DMS 273 treated with DMSO at 0.1 percent for 48 hours (cell line): Measurements from ENCODE around the gene ZBED4.

Experiments used
- DNase-seq: peaks from one replicate; lab custom pipeline; 2025; lab: John Stamatoyannopoulos, UW

ZBED4 gene

GRCh38 chr22:49877642-49878041 is 24.0 kb downstream of the ZBED4 start:
- no peak for DNase-seq

DNA sequence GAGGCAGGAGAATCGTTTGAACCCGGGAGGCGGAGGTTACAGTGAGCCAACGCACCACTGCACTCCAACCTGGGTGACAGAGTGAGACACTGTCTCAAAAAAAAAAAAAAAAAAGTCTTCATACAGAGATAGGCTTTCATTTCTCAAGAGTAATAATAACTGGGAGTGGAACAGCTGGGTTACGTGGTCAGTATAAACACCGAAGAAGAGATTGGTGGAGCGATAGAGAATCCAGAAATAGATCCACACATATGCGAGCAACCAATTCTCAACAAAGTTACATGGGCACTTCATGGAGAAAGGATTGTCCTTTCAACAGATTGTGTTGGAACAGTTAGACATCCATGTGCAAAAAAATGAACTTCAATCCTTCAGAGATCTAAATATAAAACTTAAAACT is 24.6 kb downstream of the ZBED4 start:
- DNase-seq, result no peak

- no peak for DNase-seq
These were observed 26.2 kb downstream of the ZBED4 start for GRCh38 chr22:49879871-49880270.

- no peak for DNase-seq
These were observed 26.6 kb downstream of the ZBED4 start for GRCh38 chr22:49880281-49880680.

DNA sequence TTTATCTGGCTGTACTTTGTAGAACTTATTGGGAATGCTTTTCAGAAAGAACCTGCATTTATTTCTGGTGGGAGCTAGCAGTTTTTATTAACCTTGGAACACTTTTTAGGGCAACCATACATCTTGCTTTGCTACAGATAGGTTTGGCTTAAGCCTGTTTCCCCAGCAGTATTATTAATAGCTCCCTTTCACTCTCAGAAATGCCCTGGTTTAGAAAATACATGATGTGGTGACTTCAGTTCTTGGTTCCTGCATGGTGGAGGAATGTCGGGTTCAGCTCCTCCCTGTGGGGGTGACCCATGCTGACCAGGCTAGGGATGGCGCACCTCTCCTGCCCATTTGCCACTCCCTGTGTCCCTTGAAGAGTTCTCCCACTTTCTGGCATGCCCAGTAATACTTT is 28.2 kb downstream of the ZBED4 start:
- no peak for DNase-seq

DNA sequence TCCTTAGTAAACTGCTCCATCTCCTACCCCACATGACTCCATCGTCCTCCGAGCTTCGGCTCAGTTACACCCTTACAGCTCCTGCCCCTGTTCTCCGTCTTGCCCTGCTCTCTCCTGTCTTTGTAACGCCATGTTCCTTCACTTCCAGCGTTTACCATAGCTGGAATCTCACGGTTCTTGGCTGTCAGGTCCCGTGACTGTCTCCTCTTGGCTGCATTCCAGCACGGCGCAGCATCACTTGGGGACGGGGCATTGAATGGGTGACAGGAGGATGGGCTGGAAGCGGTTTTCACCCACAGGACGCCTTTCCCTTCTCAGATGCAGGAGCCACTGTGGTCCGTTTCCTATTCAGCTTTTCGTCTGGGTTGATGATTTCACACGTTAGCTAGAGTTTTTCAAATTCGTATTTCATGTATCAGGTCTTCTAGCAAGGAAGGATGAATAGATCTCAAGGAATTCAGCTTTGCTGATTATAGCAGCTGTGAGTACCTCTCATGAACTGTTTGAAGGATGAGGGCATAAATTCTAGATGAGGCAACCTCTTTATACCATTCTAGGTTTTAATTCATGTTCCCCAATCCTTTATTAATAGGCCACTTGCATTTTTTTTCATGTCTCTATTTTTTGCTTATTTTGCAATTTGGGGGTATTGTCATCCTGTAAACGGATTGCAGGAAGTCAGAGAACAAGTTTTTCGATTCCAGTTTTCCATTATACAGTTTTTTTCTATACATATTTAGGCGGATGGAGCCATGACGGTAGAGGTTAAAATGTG is 29.1 kb downstream of the ZBED4 start:
- no peak for DNase-seq

DNA sequence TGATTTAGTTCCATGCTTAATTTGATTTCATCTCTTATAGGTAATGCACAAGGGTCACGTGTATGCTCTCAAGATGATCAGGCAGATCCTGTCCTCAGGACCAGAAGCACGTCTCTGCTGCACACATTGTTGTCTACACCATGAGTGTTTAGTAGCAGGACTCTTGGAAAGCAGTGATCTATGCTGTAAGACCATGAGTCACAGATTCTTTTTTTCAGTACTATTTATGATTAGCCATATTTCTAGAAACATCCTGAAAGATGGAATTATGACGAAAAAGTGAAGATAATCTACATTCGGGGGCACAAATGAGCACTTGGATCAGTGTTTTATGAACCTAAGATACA is 29.6 kb downstream of the ZBED4 start:
- no peak for DNase-seq

DNA sequence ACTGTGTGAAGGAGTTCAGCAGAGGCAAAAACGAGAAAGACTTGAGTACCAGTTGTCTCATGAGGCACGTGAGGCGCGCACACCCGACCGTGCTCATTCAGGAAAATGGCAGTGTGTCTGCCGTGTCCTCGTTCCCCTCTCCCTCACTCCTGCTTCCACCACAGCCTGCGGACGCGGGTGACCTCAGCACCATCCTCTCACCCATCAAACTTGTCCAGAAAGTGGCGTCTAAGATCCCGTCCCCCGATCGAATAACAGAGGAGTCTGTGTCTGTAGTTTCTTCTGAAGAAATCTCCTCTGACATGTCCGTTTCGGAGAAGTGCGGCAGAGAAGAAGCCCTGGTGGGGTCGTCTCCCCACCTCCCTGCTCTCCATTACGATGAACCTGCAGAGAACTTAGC is 30.4 kb downstream of the ZBED4 start:
- no peak for DNase-seq

DNA sequence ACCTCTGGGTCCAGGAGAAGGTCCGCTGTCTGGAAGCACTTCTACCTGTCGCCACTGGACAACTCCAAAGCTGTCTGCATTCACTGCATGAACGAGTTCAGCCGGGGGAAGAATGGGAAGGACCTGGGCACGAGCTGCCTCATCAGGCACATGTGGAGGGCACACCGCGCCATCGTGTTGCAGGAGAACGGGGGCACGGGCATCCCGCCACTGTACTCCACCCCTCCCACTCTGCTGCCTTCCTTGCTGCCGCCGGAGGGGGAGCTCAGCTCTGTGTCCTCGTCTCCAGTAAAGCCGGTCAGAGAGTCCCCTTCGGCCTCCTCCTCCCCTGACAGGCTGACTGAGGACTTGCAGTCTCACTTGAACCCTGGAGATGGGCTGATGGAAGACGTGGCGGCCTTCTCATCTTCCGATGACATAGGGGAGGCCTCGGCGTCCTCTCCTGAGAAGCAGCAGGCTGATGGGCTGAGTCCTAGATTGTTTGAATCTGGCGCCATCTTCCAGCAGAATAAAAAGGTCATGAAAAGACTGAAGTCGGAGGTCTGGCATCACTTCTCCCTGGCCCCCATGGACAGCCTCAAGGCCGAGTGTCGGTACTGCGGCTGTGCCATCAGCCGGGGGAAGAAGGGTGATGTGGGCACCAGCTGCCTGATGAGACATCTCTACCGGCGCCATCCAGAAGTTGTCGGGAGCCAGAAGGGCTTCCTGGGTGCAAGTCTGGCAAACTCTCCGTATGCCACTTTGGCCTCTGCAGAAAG is 31.0 kb downstream of the ZBED4 start:
- DNase-seq, result no peak

- no peak for DNase-seq
These were observed 31.6 kb downstream of the ZBED4 start for GRCh38 chr22:49885281-49885680.

DNA sequence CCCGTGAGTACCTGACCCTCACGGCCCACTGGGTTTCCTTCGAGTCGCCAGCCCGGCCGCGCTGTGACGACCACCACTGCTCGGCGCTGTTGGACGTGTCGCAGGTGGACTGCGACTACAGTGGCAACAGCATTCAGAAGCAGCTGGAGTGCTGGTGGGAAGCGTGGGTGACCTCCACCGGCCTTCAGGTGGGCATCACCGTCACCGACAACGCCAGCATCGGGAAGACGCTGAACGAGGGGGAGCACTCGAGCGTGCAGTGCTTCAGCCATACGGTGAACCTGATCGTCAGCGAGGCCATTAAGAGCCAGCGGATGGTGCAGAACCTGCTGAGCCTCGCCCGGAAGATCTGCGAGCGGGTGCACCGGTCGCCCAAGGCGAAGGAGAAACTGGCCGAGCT is 32.2 kb downstream of the ZBED4 start:
- DNase-seq, result no peak

DNA sequence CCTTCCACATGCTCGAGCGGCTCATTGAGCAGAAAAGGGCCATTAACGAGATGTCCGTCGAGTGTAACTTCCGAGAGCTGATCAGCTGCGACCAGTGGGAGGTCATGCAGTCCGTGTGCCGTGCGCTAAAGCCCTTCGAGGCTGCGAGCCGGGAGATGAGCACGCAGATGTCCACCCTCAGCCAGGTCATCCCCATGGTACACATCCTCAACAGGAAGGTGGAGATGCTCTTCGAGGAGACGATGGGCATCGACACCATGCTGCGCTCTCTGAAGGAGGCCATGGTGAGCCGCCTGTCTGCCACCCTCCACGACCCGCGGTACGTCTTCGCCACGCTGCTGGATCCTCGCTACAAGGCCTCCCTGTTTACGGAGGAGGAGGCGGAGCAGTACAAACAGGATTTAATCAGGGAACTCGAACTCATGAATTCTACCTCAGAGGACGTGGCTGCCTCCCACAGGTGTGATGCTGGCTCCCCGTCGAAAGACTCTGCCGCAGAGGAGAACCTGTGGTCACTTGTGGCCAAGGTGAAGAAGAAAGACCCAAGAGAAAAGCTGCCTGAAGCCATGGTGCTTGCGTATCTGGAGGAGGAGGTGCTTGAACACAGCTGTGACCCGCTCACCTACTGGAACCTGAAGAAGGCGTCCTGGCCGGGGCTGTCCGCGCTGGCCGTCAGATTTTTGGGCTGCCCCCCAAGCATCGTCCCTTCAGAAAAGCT is 32.9 kb downstream of the ZBED4 start:
- no peak for DNase-seq

- no peak for DNase-seq
These were observed 33.4 kb downstream of the ZBED4 start for GRCh38 chr22:49887064-49887451.

GRCh38 chr22:49887702-49888101 is 34.1 kb downstream of the ZBED4 start:
- DNase-seq, result no peak

GRCh38 chr22:49889071-49889470 is 35.4 kb downstream of the ZBED4 start:
- DNase-seq, result no peak

DNA sequence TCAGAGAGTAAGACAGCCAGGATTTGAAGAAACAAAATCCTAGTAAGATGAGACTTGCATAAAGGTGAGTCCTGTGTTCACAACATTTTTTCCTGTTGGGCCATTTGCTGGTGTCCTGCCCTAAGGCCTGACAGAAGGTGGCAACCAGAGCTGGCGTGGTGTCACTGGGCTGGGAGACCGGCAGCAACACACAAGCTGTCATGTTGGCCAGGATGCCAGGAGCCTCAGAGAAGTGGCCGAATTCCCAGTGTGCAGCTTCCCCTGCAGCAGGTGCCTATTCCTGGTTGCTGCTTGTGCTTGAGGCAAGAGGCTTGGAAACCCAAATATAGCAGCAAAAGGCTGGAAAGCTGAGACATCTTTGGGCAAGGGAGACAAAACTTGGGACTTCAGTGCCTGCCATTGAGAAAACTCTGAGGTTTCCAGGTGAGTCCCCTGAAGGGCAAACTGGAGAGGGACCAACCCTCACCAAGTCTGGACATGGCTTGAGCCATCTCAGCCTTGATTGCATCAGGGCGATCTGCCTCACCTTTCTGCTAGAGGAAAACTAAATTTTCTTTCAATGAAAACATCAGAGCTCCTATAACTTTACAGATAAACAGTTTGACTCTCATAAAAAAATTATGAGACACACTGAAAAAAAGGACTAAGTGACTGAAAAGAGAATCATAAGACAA is 38.7 kb downstream of the ZBED4 start:
- no peak for DNase-seq

GRCh38 chr22:49893025-49893424 is 39.4 kb downstream of the ZBED4 start:
- DNase-seq, result no peak

DNA sequence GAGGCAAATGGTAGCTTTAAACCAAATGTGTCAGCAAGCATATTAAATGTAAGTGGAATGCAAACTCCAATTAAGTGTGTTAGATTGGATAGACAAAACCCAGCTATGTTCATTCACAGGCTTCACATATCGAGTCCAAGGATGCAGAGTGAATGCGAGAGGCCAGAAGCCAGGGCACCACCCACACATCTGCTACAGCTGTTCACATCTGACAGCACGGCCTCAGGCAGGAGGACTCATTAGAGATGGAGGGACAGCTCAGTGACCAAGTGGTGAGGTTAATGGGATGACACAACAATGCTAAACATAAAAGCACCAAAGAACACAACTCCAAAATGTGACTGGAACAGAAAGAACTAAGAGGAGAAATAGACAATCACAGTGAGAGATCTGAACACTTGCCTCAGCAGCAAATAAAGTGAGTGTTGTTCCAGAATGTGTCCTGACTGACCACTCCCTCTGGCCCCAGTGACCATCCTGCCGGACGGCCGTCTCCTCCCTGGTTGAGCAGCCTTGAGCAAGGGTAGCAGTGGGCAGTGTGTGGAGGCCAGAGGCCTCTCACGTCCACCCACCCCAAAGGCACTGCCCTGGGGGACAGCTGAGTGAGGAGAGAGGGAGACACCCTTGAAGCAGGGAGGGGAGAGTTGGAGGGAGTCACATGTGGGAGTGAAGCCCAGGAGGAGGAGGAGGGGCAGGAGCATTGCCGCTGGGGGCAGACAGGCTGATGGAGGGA is 40.8 kb downstream of the ZBED4 start:
- no peak for DNase-seq

- no peak for DNase-seq
These were observed 42.6 kb downstream of the ZBED4 start for GRCh38 chr22:49896201-49896600.

DNA sequence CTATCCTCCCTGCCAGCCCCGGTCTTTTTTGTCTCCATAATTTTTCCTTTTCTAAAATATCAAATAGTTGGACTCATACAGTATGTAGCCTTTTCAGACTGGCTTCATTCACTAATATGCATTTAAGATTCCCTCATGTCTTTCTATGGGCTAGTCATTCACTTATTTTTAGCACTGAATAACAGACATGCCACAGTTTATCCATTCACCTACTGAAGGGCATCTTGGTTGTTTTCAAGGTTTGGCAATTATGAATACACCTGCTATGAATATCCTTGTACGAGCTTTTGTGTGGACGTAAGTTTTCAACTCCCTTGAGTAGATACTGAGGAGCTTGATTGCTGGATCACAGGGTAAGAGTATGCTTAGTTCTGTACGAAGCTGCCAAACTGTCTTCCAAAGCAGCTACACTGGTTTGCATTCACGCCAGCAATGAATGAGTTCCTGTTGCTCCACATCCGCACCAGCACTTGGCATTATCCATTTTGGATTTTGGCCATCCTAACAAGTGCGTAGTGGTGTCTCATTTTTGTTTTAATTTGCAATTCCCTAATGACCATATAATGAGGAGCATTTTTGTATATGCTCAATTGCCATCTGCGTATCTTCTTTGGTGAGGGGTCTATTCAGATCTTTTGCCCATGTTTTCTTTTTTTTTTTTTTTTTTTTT is 43.5 kb downstream of the ZBED4 start:
- DNase-seq, result no peak

- no peak for DNase-seq
These were observed 45.9 kb downstream of the ZBED4 start for GRCh38 chr22:49899530-49899929.
